Measurements from ENCODE around the gene SHTN1. TPM values are rescaled to one million over a fixed set of nuclear protein-coding genes. Genes with fewer than 3 reads are reported as not detected.

SHTN1 gene
- total and polyA plus RNA-seq, 2 donors (not counting 3 experiments of a cell fraction or from before 2014, with no cell fraction given), result 4.8 to 36.5 TPM

DNA sequence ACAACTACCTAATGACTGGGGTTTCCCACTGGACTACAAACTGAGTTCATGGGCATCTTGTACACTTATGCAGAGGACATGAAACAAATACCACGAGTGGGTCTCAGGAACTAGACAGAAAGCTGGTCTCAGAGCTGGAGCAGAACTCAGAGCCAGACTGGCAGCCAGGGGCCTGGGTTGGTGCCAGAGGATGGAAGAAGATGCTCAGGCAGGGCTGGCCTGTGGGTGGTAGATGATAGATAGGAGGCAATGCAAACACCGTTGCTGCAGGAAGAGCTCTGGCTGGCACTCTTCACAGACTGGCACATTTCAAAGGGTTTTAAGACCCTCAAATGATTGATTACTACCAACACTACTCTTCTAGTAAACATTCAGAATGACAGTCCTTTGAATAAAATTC is 126.9 kb downstream of the SHTN1 start:
- no peak overlapping the region for H3K4me3 ChIP-seq (replicated peaks in 1 of 3; ENCODE audit: insufficient read depth in 1 of 3, low read depth in 1 of 3, low read length in 3 of 3)
- intact Hi-C loops (cut with micrococcal nuclease) (no loop called here), dilution Hi-C loops (cut with MboI; ENCODE audit: extremely low pct_ligation_motif_present, low sequenced_read_pairs) (no loop called here)
- FAIRE-seq, result no peak
- no peaks in the 10 kb centered on the region for H3K9me3 ChIP-seq (replicated peaks; ENCODE audit: control insufficient read depth, insufficient read depth, low read length)
- H3K79me2 ChIP-seq (ENCODE audit: control insufficient read depth, insufficient read depth, low read length), result no peaks in the 10 kb centered on the region
- no peak for DNase-seq (ENCODE audit: low read depth, low spot score)
- no peak overlapping the region for H3K27ac ChIP-seq (ENCODE audit: insufficient read depth, low read depth, low read length)
- TF ChIP-seq GATA2 (IDR thresholded peaks at IDR 0.05; ENCODE audit: insufficient read depth, insufficient read length, low read depth, low read length) (no peak), EZH2 (IDR thresholded peaks at IDR 0.05; ENCODE audit: borderline replicate concordance, low read depth, low read length, severe bottlenecking) (no peak), POLR2AphosphoS5 (IDR thresholded peaks at IDR 0.05; ENCODE audit: insufficient read depth, low read depth, low read length) (no peak), POLR2A (IDR thresholded peaks at IDR 0.05; ENCODE audit: low read depth, low read length) (no peak), MYC (IDR thresholded peaks at IDR 0.05; ENCODE audit: low read depth, low read length) (no peak), JUN (IDR thresholded peaks at IDR 0.05; ENCODE audit: borderline replicate concordance, insufficient read depth, insufficient read length, low read depth) (no peak)
- TF ChIP-seq, protein P1, sequence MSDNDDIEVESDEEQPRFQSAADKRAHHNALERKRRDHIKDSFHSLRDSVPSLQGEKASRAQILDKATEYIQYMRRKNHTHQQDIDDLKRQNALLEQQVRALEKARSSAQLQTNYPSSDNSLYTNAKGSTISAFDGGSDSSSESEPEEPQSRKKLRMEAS (IDR thresholded peaks at IDR 0.05; ENCODE audit: insufficient read depth, insufficient read length), result no peak
- TF ChIP-seq, protein P2, sequence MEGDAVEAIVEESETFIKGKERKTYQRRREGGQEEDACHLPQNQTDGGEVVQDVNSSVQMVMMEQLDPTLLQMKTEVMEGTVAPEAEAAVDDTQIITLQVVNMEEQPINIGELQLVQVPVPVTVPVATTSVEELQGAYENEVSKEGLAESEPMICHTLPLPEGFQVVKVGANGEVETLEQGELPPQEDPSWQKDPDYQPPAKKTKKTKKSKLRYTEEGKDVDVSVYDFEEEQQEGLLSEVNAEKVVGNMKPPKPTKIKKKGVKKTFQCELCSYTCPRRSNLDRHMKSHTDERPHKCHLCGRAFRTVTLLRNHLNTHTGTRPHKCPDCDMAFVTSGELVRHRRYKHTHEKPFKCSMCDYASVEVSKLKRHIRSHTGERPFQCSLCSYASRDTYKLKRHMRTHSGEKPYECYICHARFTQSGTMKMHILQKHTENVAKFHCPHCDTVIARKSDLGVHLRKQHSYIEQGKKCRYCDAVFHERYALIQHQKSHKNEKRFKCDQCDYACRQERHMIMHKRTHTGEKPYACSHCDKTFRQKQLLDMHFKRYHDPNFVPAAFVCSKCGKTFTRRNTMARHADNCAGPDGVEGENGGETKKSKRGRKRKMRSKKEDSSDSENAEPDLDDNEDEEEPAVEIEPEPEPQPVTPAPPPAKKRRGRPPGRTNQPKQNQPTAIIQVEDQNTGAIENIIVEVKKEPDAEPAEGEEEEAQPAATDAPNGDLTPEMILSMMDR (IDR thresholded peaks at IDR 0.05; ENCODE audit: extremely low read depth in 1 of 2, insufficient read depth in 1 of 2, low read depth in 1 of 2, low read length in 2 of 2), result no peak
- no peaks in the 10 kb centered on the region for H3K4me1 ChIP-seq (ENCODE audit: control insufficient read depth, extremely low read depth, insufficient read depth, low read length)
- no peaks in the 10 kb centered on the region for H3K9me1 ChIP-seq (replicated peaks; ENCODE audit: control insufficient read depth, extremely low read depth, insufficient read depth, low read length)
- no peak overlapping the region for H3K4me2 ChIP-seq (ENCODE audit: insufficient read depth, low read length)
- H3K36me3 ChIP-seq (ENCODE audit: control insufficient read depth in 2 of 2, extremely low read depth in 1 of 2, insufficient read depth in 2 of 2, low read length in 2 of 2), result no peaks in the 10 kb centered on the region
- TSS peak; percentile 9 for BruUV-seq (replicated peaks)
- H3K9ac ChIP-seq (replicated peaks; ENCODE audit: extremely low read depth, insufficient read depth, low read length), result no peak overlapping the region
- H4K20me1 ChIP-seq (replicated peaks; ENCODE audit: control insufficient read depth, extremely low read depth, insufficient read depth, low read length), result no peaks in the 10 kb centered on the region
- CTCF ChIA-PET, result no interaction called here
- H2AFZ ChIP-seq (ENCODE audit: low read depth, low read length), result no peak overlapping the region
- peaks cover 1 to 2% of the 10 kb centered on the region in 2 experiments for H3K27me3 ChIP-seq (ENCODE audit: control insufficient read depth in 2 of 2, insufficient read depth in 2 of 2, low read length in 2 of 2)
- POLR2A ChIA-PET, result no interaction called here
